G401 (cell line): ENCODE measurements around the gene CHD2. TPM values are rescaled to one million over a fixed set of nuclear protein-coding genes. Genes with fewer than 3 reads are reported as not detected.
A peak's percentile ranks its signal among the peaks of the same experiment; 100 is the strongest.

Experiments used
- DNase-seq: peaks from one replicate; pipeline ENCODE4 v3.0.0-alpha.2; 2015; ENCODE audit warnings: low spot score
- in situ Hi-C: cut with HindIII; loops from 2 replicates; pipeline ENCODE4 v1.10.0; 2016; ENCODE audit warnings: low sequenced_read_pairs, mixed read lengths
- total RNA-seq: library from RNA; depleted of rRNA; stranded (reverse); fragments of >200 nt; shearing (Covaris generic); gene quantifications from 2 replicates; pipeline ENCODE4 v1.2.3, GENCODE V29; 2014

CHD2 gene
- total RNA-seq, 1 experiment from 2014 or later: 38.9 TPM

DNA sequence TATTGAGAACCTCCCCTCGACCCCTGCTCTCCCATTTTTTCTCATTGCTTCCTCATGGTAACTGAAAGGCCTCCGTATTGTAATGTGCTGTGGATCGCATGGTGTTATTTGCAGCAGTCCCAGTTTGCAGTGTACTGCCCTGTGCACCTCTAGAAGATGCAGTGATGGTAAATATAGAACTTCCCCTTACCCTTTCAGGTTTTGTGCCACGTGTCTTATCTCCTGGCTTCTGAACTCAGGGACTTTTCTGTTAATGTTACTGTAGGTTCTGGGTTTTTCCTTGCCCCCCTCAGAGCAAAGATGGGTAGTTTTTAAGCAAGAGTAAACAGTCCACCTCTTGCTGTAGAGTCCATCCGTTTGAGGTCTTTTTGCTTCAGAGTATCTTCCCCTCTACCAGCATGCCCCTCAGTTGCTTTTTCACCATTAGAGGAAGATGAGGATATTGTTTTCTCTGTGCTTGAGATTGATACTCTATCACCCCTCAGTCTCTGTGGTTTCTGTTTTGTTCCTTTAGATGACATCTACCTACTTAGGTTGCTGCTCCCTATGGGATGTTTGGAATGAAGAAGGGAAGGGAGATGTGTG is 22.4 kb downstream of the CHD2 start:
- in situ Hi-C loops: no loop called here

DNA sequence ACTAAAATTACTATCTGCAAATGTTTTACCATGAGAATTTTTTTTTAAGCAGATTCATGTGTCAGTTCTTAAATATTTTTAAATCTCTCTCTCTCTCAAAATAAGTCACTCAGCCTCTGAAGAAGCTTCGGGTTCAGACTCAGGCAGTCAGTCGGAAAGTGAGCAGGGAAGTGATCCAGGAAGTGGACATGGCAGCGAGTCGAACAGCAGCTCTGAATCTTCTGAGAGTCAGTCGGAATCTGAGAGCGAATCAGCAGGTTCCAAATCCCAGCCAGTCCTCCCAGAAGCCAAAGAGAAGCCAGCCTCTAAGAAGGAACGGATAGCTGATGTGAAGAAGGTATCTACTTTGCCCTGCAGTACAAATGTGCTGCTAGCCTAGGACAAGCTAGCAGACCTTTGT is 24.1 kb downstream of the CHD2 start:
- peak; percentile 77 for DNase-seq
- in situ Hi-C loops: no loop called here

More for the DNA sequence above, 22.4 kb downstream of the CHD2 start:
- DNase-seq: no peak

DNA sequence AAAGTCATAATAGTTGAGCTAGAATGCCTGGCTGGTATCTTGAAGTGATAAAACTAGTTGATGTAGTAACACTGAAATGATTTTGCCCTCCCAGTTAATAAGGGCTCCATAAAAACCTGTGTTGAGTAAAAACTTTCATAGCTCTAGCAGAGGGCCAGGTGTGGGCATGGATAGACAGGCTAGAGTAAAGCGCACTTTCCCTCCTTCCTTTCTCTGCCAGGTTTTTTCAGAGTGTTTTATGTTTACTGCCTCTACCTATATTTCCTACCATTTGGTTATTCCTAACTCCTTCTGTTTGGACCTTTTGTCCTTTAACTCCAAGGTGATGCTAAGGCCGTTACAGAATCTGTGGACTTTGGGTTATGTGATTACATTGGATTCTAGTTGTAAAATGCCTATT is 25.3 kb downstream of the CHD2 start:
- in situ Hi-C loops: no loop called here

DNA sequence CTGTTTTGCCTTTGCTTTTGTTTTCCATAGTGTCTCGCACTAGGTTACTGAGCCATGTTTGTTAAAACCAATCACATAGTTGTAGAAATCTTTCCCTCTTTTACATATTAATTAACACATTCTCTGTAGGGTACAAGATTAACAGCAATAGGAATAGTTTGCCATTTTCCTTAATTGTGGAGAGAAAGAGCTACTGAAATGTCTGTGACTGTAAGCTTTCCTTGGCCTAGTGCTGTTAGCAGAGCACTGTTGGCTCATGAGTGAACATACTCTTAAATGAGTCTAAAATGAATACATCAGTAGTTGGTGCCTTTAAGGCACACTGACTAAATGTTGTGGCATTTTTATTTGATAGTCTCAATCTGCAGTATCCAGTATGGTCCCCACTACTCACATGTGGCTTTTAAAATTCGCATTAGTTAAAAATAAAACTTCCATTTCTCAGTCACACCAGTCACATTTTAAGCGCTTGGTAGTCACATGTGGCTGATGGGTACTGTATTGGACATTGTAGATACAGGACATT is 28.2 kb downstream of the CHD2 start:
- in situ Hi-C loops: no loop called here
- no peak for DNase-seq

More for the DNA sequence above, 25.3 kb downstream of the CHD2 start:
- DNase-seq: no peak

DNA sequence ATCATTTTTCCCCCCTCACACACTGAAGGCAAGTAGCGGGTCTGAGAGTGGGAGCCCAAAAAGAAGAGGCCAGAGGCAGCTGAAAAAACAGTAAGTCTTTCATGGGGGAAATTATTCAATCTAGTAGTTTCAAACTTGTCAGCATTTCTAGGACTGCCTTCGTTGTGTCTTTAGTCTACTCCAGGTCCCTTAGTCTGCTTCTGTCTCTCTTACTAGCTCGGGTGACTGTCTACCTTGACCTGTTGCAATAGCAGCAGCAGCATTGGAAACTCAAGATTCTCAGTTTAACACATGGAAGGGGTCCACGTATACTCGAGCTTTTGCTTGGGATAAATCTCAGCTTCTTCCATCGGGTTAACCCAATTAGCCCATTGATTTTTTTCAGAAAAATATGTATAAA is 28.9 kb downstream of the CHD2 start:
- in situ Hi-C loops: no loop called here
- DNase-seq: no peak

DNA sequence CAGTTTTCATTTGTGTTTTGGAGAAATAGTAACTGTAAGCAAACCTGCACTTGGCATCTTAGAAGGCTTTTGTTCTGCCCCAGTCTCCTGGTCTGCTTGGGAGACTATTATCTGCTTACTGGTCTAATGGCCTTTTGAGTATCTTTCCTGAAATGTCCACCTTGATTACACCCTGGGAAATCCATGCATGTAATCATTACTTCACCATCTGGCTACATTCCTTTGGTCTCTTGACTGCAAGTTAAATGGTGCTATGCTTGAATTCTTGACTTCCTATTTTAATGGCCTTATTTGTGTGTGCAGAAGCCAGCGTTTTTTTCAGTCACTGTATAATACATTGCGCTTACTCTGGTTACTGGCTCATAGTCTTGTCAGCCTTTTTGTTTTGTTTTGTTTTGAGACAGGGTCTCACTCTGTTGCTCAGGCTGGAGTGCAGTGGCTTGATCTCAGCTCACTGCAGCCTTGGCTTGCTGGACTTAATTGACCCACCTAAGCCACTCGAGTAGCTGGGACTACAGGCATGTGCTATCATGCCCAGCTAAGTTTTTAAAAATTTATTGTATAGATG is 30.0 kb downstream of the CHD2 start:
- no peak for DNase-seq
- in situ Hi-C loops: no loop called here

DNA sequence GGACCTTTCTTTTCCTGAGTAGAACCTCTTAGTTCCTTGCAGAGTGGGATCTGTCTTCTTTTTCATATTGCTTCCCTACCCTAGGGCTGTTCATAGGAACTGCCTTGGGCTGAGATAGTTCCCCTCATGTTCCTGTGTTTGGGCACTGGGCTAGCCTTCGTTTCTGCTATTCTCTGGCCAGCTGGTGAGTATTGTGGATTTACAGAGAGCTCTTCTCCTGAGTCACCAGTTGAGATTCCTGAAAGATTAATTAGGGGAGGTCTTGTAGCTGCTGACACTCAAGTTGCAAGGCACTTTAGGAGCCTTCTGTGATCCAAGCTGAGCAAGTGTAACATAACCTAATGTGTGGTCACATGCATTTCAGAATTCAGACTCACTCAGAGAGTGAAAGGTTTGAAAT is 30.7 kb downstream of the CHD2 start:
- in situ Hi-C loops: no loop called here
- DNase-seq: no peak

DNA sequence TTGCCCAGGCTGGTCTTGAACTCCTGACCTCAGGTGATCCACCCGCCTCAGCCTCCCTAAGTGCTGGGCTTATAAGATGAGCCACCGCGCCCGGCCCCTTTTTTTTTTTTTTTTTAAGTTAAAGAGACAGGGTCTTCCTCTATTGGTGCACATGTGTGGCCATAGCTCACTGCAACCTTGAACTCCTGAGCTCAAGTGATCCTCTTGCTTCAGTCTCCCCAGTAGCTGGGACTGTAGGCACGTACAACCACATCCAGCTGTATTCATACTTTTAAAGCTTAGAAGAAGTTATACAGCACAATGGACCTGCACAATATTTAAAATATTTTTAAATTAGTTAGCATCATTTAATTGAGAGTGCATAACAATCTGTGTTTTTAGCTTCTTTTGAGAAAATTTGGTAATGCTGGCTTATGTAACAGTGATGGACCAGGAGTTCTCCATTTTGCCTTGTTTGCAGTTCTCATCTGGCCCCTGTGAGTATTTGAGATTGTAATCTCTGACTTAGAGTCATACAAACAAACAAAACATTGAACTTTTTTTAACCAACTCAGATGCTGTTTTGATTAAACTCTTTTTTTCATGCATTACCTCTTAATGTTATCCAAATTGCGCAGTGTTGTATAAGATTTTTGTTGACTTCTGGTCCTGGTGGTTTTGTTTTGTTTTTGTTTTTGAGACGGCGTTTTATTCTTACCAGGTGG is 33.0 kb downstream of the CHD2 start:
- in situ Hi-C loops: no loop called here

DNA sequence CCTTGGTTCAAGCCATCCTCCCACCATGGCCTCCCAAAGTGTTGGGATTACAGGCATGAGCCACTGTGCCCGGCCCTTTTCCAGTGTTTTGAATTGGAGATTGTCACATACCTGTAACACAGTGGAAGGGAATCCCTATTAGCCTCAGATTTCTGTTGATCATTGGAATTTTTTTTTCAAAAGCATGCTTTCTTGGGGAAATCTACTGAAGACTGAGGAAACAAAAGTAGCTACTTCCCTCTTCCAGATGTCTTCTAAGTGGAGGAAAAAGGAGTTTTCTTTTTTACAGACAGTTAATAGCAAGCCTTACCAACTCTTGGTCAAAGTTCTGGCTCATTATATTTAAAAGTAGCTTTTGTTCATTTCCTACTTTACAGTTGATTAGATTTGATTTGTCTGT is 33.7 kb downstream of the CHD2 start:
- no peak for DNase-seq
- in situ Hi-C loops: no loop called here

More for the DNA sequence above, 33.0 kb downstream of the CHD2 start:
- no peak for DNase-seq

DNA sequence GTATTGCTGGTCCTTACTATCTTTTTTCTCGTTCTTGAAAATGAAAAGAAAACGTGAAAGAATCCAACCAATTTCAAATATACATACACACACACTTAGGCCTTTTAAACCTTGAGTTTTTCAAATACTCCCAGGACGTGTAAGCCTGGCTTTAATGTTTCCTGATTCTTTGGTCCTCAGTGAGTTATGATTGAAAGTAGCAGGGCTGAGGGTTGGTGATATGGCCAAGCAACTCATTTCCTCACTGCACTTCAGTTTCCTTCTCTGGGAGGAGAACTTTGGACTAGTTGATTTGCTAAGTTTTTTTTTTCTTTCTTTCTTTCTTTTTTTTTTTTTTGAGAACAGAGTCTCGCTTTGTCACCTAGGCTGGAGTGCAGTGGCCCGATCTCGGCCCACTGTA is 34.6 kb downstream of the CHD2 start:
- in situ Hi-C loops: no loop called here

DNA sequence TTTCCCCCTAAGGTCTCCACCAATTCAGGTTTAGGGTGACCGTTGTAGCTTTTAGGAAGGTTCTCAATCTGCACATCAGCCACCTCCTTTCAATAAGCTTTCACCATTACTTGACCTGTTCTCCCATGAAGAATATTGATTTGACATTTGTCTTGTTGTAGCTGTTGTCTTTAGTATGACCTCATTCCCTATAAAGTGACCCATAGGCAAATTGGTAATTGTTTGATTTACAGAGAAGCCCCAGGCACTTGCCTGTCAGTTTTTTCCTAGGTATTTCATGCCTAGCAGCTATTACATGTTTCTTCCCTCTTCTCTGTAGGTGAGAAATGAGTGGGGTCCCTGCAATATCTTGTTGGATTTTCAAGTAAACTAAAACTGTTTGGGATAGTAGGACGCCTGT is 36.0 kb downstream of the CHD2 start:
- DNase-seq: no peak
- in situ Hi-C loops: no loop called here

More for the DNA sequence above, 34.6 kb downstream of the CHD2 start:
- no peak for DNase-seq

DNA sequence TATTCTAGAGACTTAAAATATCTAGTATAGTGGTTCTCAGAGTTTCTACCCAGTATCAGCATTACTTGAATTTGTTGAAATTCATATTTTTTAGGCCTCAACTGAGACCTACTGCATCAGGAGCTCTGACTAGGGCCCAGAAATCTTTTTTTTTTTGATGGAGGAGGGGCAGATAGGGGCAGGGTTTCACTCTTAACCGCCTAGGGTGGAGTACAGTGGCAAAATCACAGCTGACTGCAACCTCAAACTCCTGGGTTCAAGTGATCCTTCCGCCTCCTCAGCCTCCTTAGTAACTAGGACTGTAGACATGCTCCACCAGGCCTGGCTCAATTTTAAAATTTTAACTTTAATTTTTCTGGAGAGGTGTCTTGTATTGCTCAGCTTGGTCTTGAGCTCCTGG is 36.6 kb downstream of the CHD2 start:
- no peak for DNase-seq
- in situ Hi-C loops: no loop called here

DNA sequence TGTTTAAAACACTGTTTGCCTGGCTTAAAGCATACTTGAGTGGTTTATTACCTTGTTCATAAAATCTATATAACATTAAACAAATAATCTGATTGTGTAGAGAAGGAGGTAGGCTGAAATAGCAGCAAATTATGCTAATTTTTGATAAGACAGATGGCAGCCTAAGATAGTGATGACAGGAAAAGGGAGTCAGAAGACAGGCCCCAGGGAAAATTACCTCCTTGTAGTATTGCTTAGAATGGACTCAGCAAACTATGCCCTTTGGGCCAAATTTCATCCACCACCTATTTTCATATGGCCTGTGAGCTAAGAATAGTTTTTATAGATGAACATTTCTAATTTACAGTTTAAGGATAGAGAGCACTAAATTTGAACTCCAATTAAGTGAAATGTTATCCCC is 37.8 kb downstream of the CHD2 start:
- in situ Hi-C loops: no loop called here
- DNase-seq: no peak

DNA sequence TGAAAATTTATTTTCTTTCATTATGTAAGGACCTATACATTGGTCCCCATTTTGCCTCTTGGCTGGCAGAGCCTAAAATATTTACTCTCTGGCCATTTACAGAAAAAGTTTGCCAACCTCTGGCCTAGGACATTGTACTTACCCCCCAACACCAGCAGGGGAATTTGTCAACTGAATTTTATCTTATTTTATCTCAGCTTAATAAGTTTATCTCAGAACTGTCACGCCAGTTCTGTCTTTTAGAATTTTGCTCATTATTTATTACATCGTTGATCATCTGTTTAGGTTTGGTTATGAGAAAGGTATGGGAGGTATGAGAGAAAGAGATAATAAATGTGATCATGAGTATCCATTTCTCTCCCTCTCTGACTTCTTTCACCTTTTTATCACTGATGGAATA is 38.3 kb downstream of the CHD2 start:
- in situ Hi-C loops: no loop called here
- no peak for DNase-seq

DNA sequence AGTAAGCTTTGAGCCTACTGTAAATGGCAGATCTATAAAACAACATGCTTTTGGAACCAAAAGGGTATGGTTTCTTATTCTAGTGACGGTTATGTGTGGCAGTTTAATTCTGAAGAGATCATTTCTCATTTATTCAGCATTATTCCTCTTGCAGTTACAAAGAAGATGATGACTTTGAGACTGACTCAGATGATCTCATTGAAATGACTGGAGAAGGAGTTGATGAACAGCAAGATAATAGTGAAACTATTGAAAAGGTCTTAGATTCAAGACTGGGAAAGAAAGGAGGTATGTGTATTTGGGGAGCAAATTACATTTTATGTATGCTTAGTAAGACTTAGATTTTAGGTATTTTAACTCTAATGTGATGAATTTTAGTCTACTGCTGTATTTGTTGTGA is 41.5 kb downstream of the CHD2 start:
- no peak for DNase-seq
- in situ Hi-C loops: no loop called here

DNA sequence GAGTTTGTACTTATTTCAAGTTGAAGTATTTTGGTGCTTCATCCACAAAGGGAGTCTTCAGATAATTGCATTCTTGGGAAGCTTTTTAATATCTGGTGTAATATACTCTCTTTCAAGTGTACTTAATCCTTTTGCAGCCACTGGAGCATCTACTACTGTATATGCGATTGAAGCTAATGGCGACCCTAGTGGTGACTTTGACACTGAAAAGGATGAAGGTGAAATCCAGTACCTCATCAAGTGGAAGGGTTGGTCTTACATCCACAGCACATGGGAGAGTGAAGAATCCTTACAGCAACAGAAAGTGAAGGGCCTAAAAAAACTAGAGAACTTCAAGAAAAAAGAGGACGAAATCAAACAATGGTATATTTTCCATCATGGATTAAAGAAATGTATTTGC is 42.6 kb downstream of the CHD2 start:
- no peak for DNase-seq
- in situ Hi-C loops: no loop called here

DNA sequence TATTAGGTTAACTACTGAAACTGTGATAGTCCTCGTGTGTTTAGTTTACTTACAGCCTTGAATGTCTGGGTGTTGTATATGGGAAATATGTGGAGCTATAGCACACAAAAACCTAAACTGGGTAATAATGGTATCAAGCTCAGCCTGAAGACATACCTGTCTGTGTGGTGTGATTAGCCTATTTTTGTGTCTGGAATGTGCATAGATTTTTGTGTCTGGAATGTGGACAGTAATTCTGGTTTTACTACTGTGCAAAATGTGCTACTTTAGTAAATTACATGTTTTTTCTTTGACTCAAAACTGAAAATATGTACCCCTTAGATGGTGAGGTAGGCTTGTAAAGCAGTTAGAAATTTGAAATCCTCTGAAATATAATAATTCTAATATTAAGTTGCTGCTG is 43.5 kb downstream of the CHD2 start:
- DNase-seq: no peak
- in situ Hi-C loops: no loop called here

DNA sequence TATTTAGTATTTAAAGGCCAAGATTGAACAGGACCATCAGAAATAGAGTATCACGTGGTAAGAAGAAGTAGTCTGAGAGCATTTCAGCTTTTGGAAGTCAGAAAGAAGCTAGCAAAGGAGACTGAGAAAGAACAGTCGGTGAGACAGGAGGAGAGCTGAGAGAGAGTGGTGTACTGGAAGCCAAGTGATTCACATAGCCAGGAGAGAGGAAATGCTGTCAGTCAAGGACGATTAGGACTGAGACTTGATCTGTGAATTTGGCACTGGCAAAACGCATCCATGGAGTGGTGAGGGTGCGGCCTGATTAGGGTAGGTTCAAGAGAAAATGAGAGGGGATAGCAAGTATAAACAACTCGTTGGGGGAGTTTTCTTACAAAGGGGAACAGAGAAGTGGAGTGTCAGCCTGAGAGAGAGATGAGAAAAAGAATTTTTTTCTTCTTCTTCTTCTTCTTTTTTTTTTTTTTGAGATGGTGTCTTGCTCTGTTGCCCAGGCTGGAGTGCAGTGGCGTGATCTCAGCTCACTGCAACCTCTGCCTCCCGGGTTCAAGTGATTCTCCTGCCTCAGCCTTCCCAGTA is 44.9 kb downstream of the CHD2 start:
- in situ Hi-C loops: no loop called here
- no peak for DNase-seq

DNA sequence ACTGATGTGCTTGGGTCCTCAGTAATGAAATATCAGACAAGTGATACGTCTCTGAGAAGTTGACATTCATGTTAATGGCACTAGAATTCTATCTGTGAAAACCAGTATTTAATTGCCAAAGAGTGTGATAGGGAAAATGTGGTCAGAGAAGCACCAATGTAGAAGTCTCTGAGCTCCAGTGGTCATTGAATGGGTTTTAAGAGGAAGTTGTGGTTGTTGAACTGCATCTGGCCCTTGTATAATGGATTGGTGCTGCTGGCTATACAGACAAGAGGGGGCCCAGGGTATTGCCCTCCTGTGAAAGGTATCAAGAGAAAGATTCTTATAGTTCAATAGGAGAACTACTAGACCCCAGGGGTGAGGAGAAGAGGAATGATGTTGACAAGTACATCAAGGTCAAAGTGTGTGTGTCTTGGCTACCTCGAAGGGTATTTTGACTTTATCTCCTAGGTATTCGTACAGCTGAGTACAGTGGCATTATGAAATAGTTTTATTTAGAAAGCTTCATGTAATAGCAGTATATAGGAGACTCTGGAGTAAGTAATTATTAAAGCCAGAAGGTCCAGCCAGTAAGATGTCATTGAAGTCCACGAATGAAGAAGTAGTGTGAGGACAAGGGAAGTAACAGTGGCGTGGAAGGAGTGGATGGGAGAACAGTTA is 47.1 kb downstream of the CHD2 start:
- in situ Hi-C loops: no loop called here
- DNase-seq: no peak
